Skeletal muscle tissue (tissue), 4 donors: Measurements from ENCODE around the gene NCKIPSD. TPM values are rescaled to one million over a fixed set of nuclear protein-coding genes. Genes with fewer than 3 reads are reported as not detected.

Source experiments
- H3K27ac ChIP-seq: one replicate; pipeline ENCODE4 v1.7.0; 2013; ENCODE audit warnings: mild to moderate bottlenecking, low read depth, low read length, inconsistent platforms
- H3K27me3 ChIP-seq, 3 donors: one replicate each; pipeline ENCODE4 v1.7.0; 2013; ENCODE audit warnings: low read length in 3 of 3; ENCODE audit not compliant: control insufficient read depth in 3 of 3, insufficient read depth in 3 of 3
- H3K36me3 ChIP-seq, 3 donors: one replicate each; pipeline ENCODE4 v1.7.0; 2013; ENCODE audit warnings: low read length in 3 of 3; ENCODE audit not compliant: control insufficient read depth in 3 of 3, insufficient read depth in 3 of 3
- H3K4me1 ChIP-seq, 3 donors: one replicate each; pipeline ENCODE4 v1.7.0; 2013; ENCODE audit warnings: low read length in 3 of 3, mild to moderate bottlenecking in 3 of 3; ENCODE audit not compliant: control insufficient read depth in 3 of 3, insufficient read depth in 3 of 3
- H3K4me3 ChIP-seq, 3 donors: one replicate each; pipeline ENCODE4 v1.7.0; 2013; ENCODE audit warnings: low read length in 3 of 3
- H3K9ac ChIP-seq, 3 donors: one replicate each; pipeline ENCODE4 v1.7.0; 2013; ENCODE audit warnings: low read length in 3 of 3, mild to moderate bottlenecking in 3 of 3, moderate library complexity in 2 of 3, low read depth in 1 of 3
- H3K9me3 ChIP-seq, 3 donors: one replicate each; pipeline ENCODE4 v1.7.0; 2013; ENCODE audit warnings: low read length in 3 of 3; ENCODE audit not compliant: control insufficient read depth in 3 of 3
- total RNA-seq: library from RNA; depleted of rRNA; stranded (reverse); fragments of >200 nt; gene quantifications from one replicate; pipeline ENCODE4 v1.2.3, GENCODE V29; 2014
- donor health status: Osteomylitis.

Gene NCKIPSD
- total RNA-seq, 1 donor from 2014 or later: 3.1 TPM

DNA sequence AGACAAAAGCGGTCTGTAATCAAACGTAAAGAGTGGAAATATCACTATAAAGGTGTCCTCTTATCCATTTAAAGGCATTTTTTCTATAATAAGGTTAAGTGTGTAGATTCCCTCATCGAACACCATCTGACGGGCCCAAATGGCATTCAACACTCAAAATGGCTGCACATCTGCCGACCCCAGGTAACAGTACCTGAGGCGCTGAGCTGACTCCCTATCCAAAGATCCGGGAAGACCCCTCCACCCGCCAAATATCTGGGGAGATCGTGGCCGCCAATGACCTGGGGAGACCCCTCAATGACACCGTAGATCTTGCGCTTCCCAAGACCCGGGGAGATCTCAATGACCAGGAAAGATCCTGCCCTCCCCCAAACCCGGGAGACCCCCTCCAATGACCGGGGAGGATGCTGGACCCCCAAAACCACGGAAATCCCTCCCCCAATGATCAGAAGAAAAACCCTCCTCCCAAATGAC lies 30.8 kb upstream of the NCKIPSD start:
- Histone ChIP-seq H3K9me3 (no peaks in the 10 kb centered on the region), H3K36me3 (peaks cover 4 to 12% (median 5%) of the 10 kb centered on the region in 3 donors), H3K4me1 (peaks cover 19 to 26% (median 20%) of the 10 kb centered on the region in 3 donors), H3K27ac (peak overlapping the region; percentile 89), H3K9ac (peak overlapping the region; percentile 96 to 99 (median 99)), H3K4me3 (peak overlapping the region; percentile 93 to 99 (median 95)), H3K27me3 (no peaks in the 10 kb centered on the region)

DNA sequence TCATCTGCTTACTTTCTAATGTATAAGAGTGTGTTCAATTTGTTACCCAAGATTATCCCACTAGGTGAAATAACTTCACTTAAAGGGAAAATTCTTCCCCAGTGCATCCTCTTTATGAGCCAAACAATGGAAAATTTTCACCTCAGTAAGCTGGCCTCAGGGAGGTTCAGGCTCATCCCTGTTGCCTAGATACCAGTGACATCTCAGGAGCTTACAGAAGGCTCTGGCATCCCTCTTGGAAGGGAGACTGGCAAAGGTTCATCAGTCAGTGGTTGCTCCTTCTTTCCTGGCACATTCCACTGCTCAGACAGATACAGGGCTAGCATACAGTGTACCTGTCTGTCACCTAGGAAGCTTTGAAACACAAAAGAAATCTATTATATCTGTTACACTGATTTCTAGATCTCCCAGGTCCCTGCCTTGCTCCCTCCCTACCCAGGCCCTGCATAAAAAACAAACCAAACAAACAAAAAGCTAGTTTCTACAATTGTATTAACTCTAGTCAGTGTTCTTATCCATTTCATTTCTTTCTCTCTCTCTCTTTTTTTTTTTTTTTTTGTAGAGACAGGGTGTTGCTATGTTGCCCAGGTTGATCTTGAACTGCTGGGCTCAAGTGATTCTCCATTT lies 29.6 kb upstream of the NCKIPSD start:
- Histone ChIP-seq H3K27me3 (no peaks in the 10 kb centered on the region), H3K4me1 (peaks cover 19 to 27% (median 20%) of the 10 kb centered on the region in 3 donors), H3K9me3 (no peaks in the 10 kb centered on the region), H3K4me3 (no peak overlapping the region), H3K27ac (no peak overlapping the region), H3K9ac (peak overlapping the region in 1 of 3 donors; percentile 63), H3K36me3 (peaks cover 9 to 20% (median 12%) of the 10 kb centered on the region in 3 donors)

DNA sequence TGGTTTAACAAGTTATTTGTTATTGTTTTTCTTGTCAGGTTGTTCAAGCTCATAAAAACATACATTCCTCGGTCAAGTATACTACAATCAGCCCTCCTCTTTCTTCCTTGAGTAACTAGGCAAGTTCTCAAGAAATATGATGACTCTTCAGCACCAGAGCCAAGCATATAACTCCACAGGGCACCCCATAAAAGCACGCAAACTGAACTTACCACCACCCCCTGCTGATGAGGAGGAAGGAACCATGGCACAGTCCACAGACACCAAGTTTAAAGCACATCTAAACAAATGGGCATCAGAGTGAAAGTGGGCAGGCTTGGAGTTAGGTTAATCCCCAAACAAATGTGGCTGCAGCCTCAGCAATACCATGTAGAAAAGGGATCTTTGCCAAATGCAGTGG lies 26.0 kb upstream of the NCKIPSD start:
- Histone ChIP-seq H3K27ac (no peak overlapping the region), H3K36me3 (peaks cover 9 to 23% (median 22%) of the 10 kb centered on the region in 3 donors), H3K4me3 (no peak overlapping the region), H3K9ac (no peak overlapping the region), H3K27me3 (no peaks in the 10 kb centered on the region), H3K9me3 (no peaks in the 10 kb centered on the region), H3K4me1 (peaks cover 29 to 36% (median 32%) of the 10 kb centered on the region in 3 donors)

DNA sequence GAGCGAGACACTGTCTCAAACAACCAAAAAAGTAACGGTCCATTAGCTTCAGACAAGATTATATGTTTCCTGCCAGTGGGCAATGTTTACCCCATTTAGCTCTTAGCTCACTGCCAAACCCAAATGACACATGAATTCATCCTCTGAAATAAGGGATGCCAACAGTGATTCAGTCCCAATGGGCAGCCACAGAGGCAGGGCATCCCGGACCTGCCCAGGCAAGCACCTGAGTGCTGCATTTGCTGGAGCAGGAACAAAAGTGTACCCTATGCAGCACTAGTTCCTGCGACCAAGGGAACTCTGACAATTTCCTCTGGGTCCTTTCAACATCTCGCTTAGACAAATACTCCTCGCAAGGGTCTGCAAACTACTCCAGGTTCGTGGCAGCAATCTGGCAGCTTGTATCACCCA lies 23.3 kb upstream of the NCKIPSD start:
- Histone ChIP-seq H3K27ac (peak overlapping the region; percentile 52), H3K9ac (no peak overlapping the region), H3K4me1 (peaks cover 18 to 22% (median 20%) of the 10 kb centered on the region in 3 donors), H3K27me3 (no peaks in the 10 kb centered on the region), H3K9me3 (no peaks in the 10 kb centered on the region), H3K4me3 (no peak overlapping the region), H3K36me3 (peaks cover 9 to 23% (median 18%) of the 10 kb centered on the region in 3 donors)

DNA sequence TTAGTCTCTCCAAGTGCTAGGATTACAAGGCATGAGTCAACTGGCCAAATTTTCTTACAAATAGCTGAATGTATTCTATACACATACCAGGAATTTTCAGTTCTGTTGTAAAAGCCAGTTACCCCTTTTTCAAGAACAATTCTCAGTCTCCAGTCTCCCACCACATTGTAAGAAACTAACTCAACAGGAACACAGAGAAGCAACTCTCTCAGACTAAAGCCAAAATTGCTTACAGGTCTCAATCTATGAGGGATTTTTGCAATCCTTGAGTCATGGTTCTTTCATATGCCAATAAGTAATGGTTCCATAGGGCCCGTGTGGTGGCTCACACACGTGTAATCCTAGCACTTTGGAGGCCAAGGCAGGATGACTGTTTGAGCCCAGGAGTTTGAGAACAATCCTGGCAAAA lies 22.8 kb upstream of the NCKIPSD start:
- Histone ChIP-seq H3K4me1 (peaks cover 18 to 21% (median 20%) of the 10 kb centered on the region in 3 donors), H3K27me3 (no peaks in the 10 kb centered on the region), H3K9ac (no peak overlapping the region), H3K9me3 (no peaks in the 10 kb centered on the region), H3K36me3 (peaks cover 9 to 23% (median 18%) of the 10 kb centered on the region in 3 donors), H3K4me3 (no peak overlapping the region), H3K27ac (peak overlapping the region; percentile 52)

DNA sequence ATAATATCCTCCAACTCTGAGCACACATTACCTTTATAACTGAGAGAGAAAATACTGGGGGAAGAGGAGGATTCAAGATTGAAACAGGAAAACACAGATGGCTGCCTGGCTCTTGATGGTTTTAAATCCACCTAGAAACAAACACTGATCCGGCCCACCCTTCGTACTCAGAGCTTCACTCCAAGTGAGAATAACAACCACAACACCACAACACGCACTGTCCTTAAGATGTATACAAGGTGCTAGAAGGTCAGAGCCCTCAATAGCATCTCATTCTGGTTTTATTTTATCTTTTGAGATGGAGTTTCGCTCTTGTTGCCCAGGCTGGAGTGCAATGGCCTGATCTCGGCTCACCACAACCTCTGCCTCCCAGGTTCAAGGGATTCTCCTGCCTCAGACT lies 21.4 kb upstream of the NCKIPSD start:
- Histone ChIP-seq H3K27me3 (no peaks in the 10 kb centered on the region), H3K4me3 (no peak overlapping the region), H3K4me1 (peaks cover 14 to 16% (median 16%) of the 10 kb centered on the region in 3 donors), H3K27ac (no peak overlapping the region), H3K36me3 (peaks cover 4 to 19% (median 13%) of the 10 kb centered on the region in 3 donors), H3K9ac (no peak overlapping the region), H3K9me3 (no peaks in the 10 kb centered on the region)

DNA sequence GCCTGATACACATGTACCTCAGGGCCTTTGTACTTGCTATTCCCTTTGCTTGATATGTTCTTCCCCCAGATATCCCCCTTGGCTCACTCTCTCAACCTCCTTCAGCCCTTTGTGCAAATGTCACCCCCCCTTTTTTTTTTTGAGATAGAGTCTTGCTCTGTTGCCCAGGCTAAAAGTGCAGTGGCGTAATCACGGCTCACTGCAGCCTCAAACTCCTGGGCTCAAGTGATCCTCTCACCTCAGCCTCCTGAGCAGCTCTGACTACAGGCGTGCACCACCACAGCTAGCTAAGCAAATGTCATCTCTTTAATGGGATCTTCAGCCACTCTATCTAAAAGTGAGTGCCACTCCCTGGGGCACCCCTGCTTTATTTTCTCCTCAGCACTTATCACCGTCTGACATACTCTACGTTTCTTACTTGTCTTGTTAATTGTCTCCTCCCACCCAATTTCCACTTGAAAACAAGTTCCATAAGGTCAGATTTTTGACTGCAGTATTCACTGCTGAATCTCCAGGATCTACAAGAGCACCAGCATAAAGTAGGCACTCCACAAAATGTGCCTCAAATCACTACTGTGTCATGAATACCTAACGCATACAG lies 16.7 kb upstream of the NCKIPSD start:
- no peaks in the 10 kb centered on the region for H3K4me1 ChIP-seq
- no peaks in the 10 kb centered on the region for H3K9me3 ChIP-seq
- no peaks in the 10 kb centered on the region for H3K27me3 ChIP-seq
- H3K9ac ChIP-seq: no peak overlapping the region
- no peak overlapping the region for H3K27ac ChIP-seq
- no peak overlapping the region for H3K4me3 ChIP-seq
- peaks cover 2 to 13% (median 9%) of the 10 kb centered on the region in 3 donors for H3K36me3 ChIP-seq

DNA sequence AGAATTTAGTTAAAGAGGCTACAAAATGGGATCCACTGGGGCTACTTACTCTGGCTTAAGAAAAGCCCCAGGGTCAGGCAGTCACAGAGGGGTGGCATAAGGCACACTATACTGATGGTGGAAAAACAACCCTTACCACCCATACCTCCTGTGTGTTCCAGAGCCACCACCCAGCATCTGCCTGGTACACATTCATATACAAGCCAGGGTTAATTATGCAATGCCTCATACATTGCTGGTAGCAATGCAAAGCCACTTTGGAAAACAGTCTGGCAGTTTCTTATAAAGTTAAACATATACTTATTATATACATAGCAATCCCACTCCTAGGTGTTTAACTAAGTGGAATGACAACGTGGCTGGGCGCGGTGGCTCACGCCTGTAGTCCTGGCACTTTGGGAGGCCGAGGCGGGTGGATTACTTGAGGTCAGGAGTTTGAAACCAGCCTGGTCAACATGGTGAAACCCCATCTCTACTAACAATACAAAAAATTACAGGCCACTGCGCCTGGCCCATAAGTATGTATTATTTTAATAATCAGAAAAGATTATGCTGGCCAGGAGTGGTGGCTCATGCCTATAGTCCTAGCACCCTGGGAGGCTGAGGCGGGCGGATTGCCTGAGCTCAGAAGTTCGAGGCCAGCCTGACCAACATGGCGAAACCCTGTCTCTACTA lies 15.2 kb upstream of the NCKIPSD start:
- no peak overlapping the region for H3K4me3 ChIP-seq
- H3K4me1 ChIP-seq: no peaks in the 10 kb centered on the region
- H3K27me3 ChIP-seq: no peaks in the 10 kb centered on the region
- H3K36me3 ChIP-seq: peaks cover 0 to 13% (median 12%) of the 10 kb centered on the region in 3 donors
- no peaks in the 10 kb centered on the region for H3K9me3 ChIP-seq
- H3K9ac ChIP-seq: no peak overlapping the region
- H3K27ac ChIP-seq: no peak overlapping the region

DNA sequence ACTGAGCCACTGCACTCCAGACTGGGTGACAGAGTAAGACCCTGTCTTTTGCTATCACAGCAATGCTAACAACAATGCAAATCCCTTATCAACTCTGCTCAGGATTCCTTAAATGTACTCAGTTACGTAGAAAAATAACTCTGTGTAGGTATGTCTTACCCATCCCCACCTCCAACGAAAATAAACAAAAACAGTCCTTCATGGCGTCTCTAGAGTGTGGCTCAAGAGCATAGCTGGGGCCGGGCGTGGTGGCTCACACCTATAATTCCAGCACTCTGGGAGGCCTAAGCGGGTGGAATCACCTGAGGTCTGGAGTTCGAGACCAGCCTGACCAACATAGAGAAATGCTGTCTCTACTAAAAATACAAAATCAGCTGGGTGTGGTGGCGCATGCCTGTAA lies 13.2 kb upstream of the NCKIPSD start:
- no peaks in the 10 kb centered on the region for H3K27me3 ChIP-seq
- H3K36me3 ChIP-seq: peaks cover 8 to 28% (median 27%) of the 10 kb centered on the region in 3 donors
- no peak overlapping the region for H3K27ac ChIP-seq
- no peaks in the 10 kb centered on the region for H3K9me3 ChIP-seq
- peaks cover 3 to 8% (median 5%) of the 10 kb centered on the region in 3 donors for H3K4me1 ChIP-seq
- H3K9ac ChIP-seq: no peak overlapping the region
- no peak overlapping the region for H3K4me3 ChIP-seq

DNA sequence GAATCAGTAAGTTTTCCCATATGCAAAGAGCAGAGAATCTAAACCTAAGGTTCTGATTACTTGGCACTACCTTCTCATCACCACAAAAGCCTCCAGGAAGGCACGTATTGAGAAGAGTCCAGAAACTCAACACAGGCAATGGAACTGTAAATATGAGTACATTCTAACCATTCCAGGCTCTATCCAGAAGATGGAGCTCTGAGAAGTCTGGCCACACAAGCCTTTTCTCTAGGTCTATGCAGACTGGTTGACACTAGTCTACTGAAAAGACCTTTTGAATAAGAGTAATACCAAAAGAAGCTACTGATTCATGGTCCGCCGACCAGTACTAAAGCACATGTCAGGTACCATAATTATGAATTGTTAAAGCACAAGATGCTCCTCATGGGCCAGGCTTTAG lies 12.2 kb upstream of the NCKIPSD start:
- Histone ChIP-seq H3K27ac (no peak overlapping the region), H3K4me3 (no peak overlapping the region), H3K4me1 (peaks cover 3 to 8% (median 5%) of the 10 kb centered on the region in 3 donors), H3K9ac (no peak overlapping the region), H3K27me3 (no peaks in the 10 kb centered on the region), H3K36me3 (peaks cover 16 to 37% (median 35%) of the 10 kb centered on the region in 3 donors), H3K9me3 (no peaks in the 10 kb centered on the region)
